ENCODE measurements around the gene APPBP2.

- TF ChIP-seq FOS (IDR thresholded peaks at IDR 0.05; ENCODE audit: borderline replicate concordance, insufficient read depth, low read length) (no peak), MAX (IDR thresholded peaks at IDR 0.05; ENCODE audit: insufficient read depth, insufficient read length) (no peak)
Measured at GRCh38 chr17:60508384-60508980, 17.6 kb downstream of the APPBP2 start.
